Prostate gland (tissue), 2 donors: ENCODE results near the gene AFAP1. TPM values are rescaled to one million over a fixed set of nuclear protein-coding genes. Genes with fewer than 3 reads are reported as not detected.

Experiments used
- DNase-seq: peaks from one replicate; pipeline ENCODE4 v3.0.0-alpha.2; 2019; ENCODE audit warnings: low spot score
- H3K27ac ChIP-seq, 2 donors: fragments of 200-600 bp; sonication (generic); 2 replicates each; pipeline ENCODE4 v1.5.1; 2017 to 2019
- H3K27me3 ChIP-seq: fragments of 200-600 bp; sonication (generic); replicated peaks from 2 replicates; pipeline ENCODE4 v1.5.1; 2019; ENCODE audit not compliant: insufficient read depth
- H3K36me3 ChIP-seq, 2 donors: fragments of 200-600 bp; sonication (generic); 1 replicate in 1 of 2; 2 replicates in 1 of 2; pipeline versions ENCODE4 v1.5.1 to v1.8.1; 2017 to 2019
- H3K4me1 ChIP-seq: fragments of 200-600 bp; sonication (generic); replicated peaks from 2 replicates; pipeline ENCODE4 v1.5.1; 2019
- H3K4me3 ChIP-seq, 2 donors: fragments of 200-600 bp; sonication (generic); 2 replicates each; pipeline ENCODE4 v1.5.1; 2017 to 2019
- H3K9me3 ChIP-seq: fragments of 200-600 bp; sonication (generic); 2 replicates; pipeline ENCODE4 v1.5.1; 2017
- CTCF ChIP-seq, 4 experiments: fragments of 200-600 bp in 2 of 4; fragments of 450-650 bp in 2 of 4; sonication (generic) in 2 of 4; IDR thresholded peaks; 1 replicate in 3 of 4; 2 replicates in 1 of 4; pipeline ENCODE4 v1.5.1; 2016 to 2019; ENCODE audit warnings: antibody characterized with exemption in 4 of 4, mild to moderate bottlenecking in 2 of 4, moderate library complexity in 2 of 4
- POLR2A ChIP-seq: fragments of 450-650 bp; IDR thresholded peaks from one replicate; pipeline ENCODE4 v1.6.1; 2016; ENCODE audit warnings: antibody characterized with exemption, mild to moderate bottlenecking
- POLR2AphosphoS5 ChIP-seq: sonication (generic); formaldehyde crosslinking; IDR thresholded peaks from one replicate; pipeline ENCODE4 v1.6.1; 2017; ENCODE audit warnings: antibody characterized with exemption
- WGBS: methylation state at CpG from one replicate; pipeline ENCODE4 v1.1.5; 2018; 5-methylcytosine and 5-hydroxymethylcytosine counted together
- intact Hi-C: fragments of 100-400 bp; cut with DNase I; formaldehyde crosslinking; loops from one replicate; pipeline ENCODE4 v1.14.2; 2022
- total RNA-seq, 2 donors: library from RNA; depleted of rRNA; stranded (reverse); fragments of >200 nt; gene quantifications; one replicate each; pipeline ENCODE4 v1.1.0, GENCODE V29; 2016

The AFAP1 gene
- total RNA-seq, 2 donors from 2014 or later, result 17.5 to 19.8 TPM

GRCh38 chr4:7779432-7779768, 160.3 kb downstream of the AFAP1 start:
- H3K4me3 ChIP-seq, result no peak overlapping the region
- H3K27me3 ChIP-seq, result no peaks in the 10 kb centered on the region
- H3K27ac ChIP-seq, result peak overlapping the region; percentile 43 to 47
- no peak for TF ChIP-seq CTCF (IDR thresholded peaks at IDR 0.05)
- TF ChIP-seq POLR2AphosphoS5, result no peak
- TF ChIP-seq POLR2A, result no peak
- no peak for DNase-seq
- intact Hi-C loops, result no loop called here
- 78% methylated on average over 5 of the region's 5 CpGs for WGBS
- H3K36me3 ChIP-seq, result no peaks in the 10 kb centered on the region
- no peaks in the 10 kb centered on the region for H3K9me3 ChIP-seq
- H3K4me1 ChIP-seq, result no peaks in the 10 kb centered on the region

- Histone ChIP-seq H3K4me3 (no peak overlapping the region), H3K36me3 (no peaks in the 10 kb centered on the region), H3K27me3 (no peaks in the 10 kb centered on the region), H3K9me3 (no peaks in the 10 kb centered on the region), H3K4me1 (no peaks in the 10 kb centered on the region), H3K27ac (peak overlapping the region; percentile 43 to 47)
- WGBS, result 68% methylated on average over 24 of the region's 24 CpGs
- no peak for TF ChIP-seq POLR2AphosphoS5
- TF ChIP-seq POLR2A, result no peak
- TF ChIP-seq CTCF (IDR thresholded peaks at IDR 0.05), result no peak
- no peak for DNase-seq
- intact Hi-C loops, result no loop called here
Measured at GRCh38 chr4:7778510-7779431, 160.9 kb downstream of the AFAP1 start.

- H3K27me3 ChIP-seq, result no peaks in the 10 kb centered on the region
- 86% methylated on average over 9 of the region's 10 CpGs for WGBS
- no peak for DNase-seq
- no peaks in the 10 kb centered on the region for H3K4me1 ChIP-seq
- H3K4me3 ChIP-seq, result no peak overlapping the region
- intact Hi-C loops, result no loop called here
- TF ChIP-seq CTCF (IDR thresholded peaks at IDR 0.05) (no peak), POLR2AphosphoS5 (no peak), POLR2A (no peak)
- no peaks in the 10 kb centered on the region for H3K9me3 ChIP-seq
- no peak overlapping the region for H3K27ac ChIP-seq
- H3K36me3 ChIP-seq, result no peaks in the 10 kb centered on the region
Measured at GRCh38 chr4:7777871-7778509, 161.7 kb downstream of the AFAP1 start.

GRCh38 chr4:7777017-7777710, 162.5 kb downstream of the AFAP1 start:
- Histone ChIP-seq H3K27ac (no peak overlapping the region), H3K4me3 (no peak overlapping the region), H3K9me3 (no peaks in the 10 kb centered on the region), H3K36me3 (peaks cover 0 to 7% of the 10 kb centered on the region in 2 donors), H3K4me1 (no peaks in the 10 kb centered on the region), H3K27me3 (no peaks in the 10 kb centered on the region)
- no peak for TF ChIP-seq CTCF (IDR thresholded peaks at IDR 0.05)
- peak; percentile 52 for TF ChIP-seq POLR2AphosphoS5
- no peak for DNase-seq
- WGBS, result 80% methylated on average over 17 of the region's 17 CpGs
- intact Hi-C loops, result no loop called here
